ENCODE measurements around the gene MTMR11.

GRCh38 chr1:149934356-149934755 lies 2.3 kb downstream of the MTMR11 start:
- no peak for TF ChIP-seq CTCF (IDR thresholded peaks at IDR 0.05)
- no peak for TF ChIP-seq POLR2A (IDR thresholded peaks at IDR 0.05)
